Measurements from ENCODE around the gene NRXN3. TPM values are rescaled to one million over a fixed set of nuclear protein-coding genes. Genes with fewer than 3 reads are reported as not detected.
A peak's percentile ranks its signal among the peaks of the same experiment; 100 is the strongest.

The NRXN3 gene
- total RNA-seq, 1 donor from 2014 or later = 5.9 TPM

DNA sequence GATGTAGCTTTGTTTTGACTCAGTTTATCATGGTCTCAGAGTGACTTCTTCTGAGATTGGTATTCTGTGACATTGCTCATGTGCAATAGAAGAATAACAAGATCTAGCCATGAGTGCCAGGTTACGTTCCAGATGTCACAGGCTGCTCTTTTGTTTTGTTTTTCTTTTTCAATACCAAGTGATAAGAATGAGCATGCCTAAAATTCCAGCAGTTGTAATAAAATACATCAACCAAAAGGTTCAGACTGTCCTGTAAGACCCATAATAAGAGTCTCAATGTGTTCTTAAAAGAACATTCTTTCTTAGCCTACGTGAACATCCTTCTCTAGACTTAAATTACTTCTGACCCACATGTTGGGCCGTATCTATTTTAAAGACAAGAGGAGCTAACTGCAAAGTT, 1371.9 kb downstream of the NRXN3 start:
- Histone ChIP-seq H4K20me1 (ENCODE audit: low read depth) (no peaks in the 10 kb centered on the region), H3K9me3 (ENCODE audit: low read depth) (no peaks in the 10 kb centered on the region), H3K79me2 (ENCODE audit: low read depth) (no peaks in the 10 kb centered on the region), H3K36me3 (no peaks in the 10 kb centered on the region), H3K4me2 (no peak overlapping the region), H2AFZ (replicated peaks) (no peak overlapping the region), H3K4me3 (no peak overlapping the region), H3K9ac (no peak overlapping the region), H3K4me1 (peaks cover 12% of the 10 kb centered on the region), H3K27ac (no peak overlapping the region), H3F3A (ENCODE audit: low read depth) (no peaks in the 10 kb centered on the region), H3K27me3 (no peaks in the 10 kb centered on the region)
- no peak overlapping the region for H3K4me3 Mint-ChIP-seq
- no peak overlapping the region for H3K27ac Mint-ChIP-seq
- H3K9me3 Mint-ChIP-seq = peaks cover 1% of the 10 kb centered on the region
- H3K27me3 Mint-ChIP-seq (ENCODE audit: insufficient read depth, low read depth) = no peaks in the 10 kb centered on the region
- TF ChIP-seq EZH2 (IDR thresholded peaks at IDR 0.05) (no peak), EZH2phosphoT487 (IDR thresholded peaks at IDR 0.05) (no peak)
- TF ChIP-seq, protein P1, sequence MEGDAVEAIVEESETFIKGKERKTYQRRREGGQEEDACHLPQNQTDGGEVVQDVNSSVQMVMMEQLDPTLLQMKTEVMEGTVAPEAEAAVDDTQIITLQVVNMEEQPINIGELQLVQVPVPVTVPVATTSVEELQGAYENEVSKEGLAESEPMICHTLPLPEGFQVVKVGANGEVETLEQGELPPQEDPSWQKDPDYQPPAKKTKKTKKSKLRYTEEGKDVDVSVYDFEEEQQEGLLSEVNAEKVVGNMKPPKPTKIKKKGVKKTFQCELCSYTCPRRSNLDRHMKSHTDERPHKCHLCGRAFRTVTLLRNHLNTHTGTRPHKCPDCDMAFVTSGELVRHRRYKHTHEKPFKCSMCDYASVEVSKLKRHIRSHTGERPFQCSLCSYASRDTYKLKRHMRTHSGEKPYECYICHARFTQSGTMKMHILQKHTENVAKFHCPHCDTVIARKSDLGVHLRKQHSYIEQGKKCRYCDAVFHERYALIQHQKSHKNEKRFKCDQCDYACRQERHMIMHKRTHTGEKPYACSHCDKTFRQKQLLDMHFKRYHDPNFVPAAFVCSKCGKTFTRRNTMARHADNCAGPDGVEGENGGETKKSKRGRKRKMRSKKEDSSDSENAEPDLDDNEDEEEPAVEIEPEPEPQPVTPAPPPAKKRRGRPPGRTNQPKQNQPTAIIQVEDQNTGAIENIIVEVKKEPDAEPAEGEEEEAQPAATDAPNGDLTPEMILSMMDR (IDR thresholded peaks at IDR 0.05) = no peak
- no peaks in the 10 kb centered on the region for H3K36me3 Mint-ChIP-seq
- no peaks in the 10 kb centered on the region for H3K4me1 Mint-ChIP-seq
- no peak for DNase-seq (ENCODE audit: low spot score)

DNA sequence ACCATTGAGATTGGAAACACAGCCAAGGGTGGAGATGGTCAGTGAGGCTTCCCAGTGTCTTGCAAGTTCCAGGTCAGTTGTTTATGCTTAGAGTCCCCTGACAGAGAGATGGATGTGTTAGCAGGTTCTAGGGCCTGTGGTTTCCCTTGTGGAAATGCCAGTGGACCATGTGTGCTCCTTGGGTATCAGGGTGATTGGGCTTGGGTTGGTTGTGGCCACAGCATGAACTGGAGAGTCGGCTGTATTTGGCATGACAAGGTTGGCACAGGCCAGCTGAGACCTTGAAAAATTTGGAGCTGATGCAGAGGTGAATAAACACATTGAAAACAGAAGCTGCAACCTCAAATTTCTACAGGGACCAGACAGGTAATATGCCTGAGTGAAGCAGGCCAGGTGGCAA, 1373.2 kb downstream of the NRXN3 start:
- Histone ChIP-seq H3F3A (ENCODE audit: low read depth) (no peaks in the 10 kb centered on the region), H3K4me3 (no peak overlapping the region), H3K79me2 (ENCODE audit: low read depth) (no peaks in the 10 kb centered on the region), H2AFZ (replicated peaks) (no peak overlapping the region), H3K27ac (no peak overlapping the region), H3K9me3 (ENCODE audit: low read depth) (no peaks in the 10 kb centered on the region), H4K20me1 (ENCODE audit: low read depth) (no peaks in the 10 kb centered on the region), H3K4me1 (peaks cover 12% of the 10 kb centered on the region), H3K27me3 (no peaks in the 10 kb centered on the region), H3K4me2 (no peak overlapping the region), H3K9ac (no peak overlapping the region), H3K36me3 (no peaks in the 10 kb centered on the region)
- Mint-ChIP-seq H3K36me3 (no peaks in the 10 kb centered on the region), H3K9me3 (no peaks in the 10 kb centered on the region), H3K27me3 (ENCODE audit: insufficient read depth, low read depth) (no peaks in the 10 kb centered on the region), H3K4me3 (no peak overlapping the region), H3K4me1 (no peaks in the 10 kb centered on the region), H3K27ac (no peak overlapping the region)
- no peak for DNase-seq (ENCODE audit: low spot score)
- no peak for TF ChIP-seq EZH2phosphoT487 (IDR thresholded peaks at IDR 0.05)
- TF ChIP-seq EZH2 (IDR thresholded peaks at IDR 0.05) = no peak
- TF ChIP-seq, protein P1 (IDR thresholded peaks at IDR 0.05) = no peak

DNA sequence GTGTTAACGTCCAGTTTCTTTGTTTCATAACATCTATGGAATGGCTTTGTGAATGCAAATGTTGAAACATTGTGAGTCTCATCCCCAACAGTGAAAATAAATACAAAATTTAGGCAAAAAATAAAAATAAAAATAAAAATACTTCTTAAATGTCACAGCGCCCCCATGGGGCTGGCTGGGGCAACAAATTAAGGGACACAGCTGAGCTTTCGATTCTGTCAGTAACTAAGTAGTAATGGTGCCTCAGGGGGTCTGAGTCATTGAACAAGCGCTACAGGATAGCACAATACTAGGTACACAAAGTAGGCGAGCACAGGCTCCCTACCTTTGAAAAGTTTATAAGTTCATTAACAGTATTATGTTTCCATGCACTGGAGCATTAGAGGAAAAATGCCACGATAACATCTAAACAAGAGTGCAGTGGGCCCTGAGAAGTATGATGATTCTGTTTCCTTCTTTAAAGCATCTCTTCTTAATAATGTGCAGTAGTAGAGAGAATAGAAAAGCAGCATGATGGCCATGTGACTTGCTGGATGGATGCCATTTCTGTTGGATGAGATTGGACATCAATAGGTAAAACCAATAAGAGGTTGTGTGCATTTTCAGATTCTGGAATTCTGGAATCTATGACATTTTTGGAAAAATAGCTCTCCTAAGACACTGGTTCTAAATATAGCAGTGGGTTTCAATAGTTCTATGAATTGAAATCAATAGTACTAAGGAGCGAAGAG, 1374.0 kb downstream of the NRXN3 start:
- H3K9me3 ChIP-seq (ENCODE audit: low read depth) = no peaks in the 10 kb centered on the region
- no peaks in the 10 kb centered on the region for H3K27me3 ChIP-seq
- H3K4me1 ChIP-seq = peaks cover 18% of the 10 kb centered on the region
- H4K20me1 ChIP-seq (ENCODE audit: low read depth) = no peaks in the 10 kb centered on the region
- H3K79me2 ChIP-seq (ENCODE audit: low read depth) = no peaks in the 10 kb centered on the region
- H3K36me3 ChIP-seq = no peaks in the 10 kb centered on the region
- peak; percentile 68 for DNase-seq (ENCODE audit: low spot score)
- no peaks in the 10 kb centered on the region for H3K9me3 Mint-ChIP-seq
- H3K4me1 Mint-ChIP-seq = peaks cover 5% of the 10 kb centered on the region
- no peak overlapping the region for H3K27ac ChIP-seq
- TF ChIP-seq EZH2phosphoT487 (IDR thresholded peaks at IDR 0.05) (no peak), EZH2 (IDR thresholded peaks at IDR 0.05) (no peak)
- TF ChIP-seq, protein P1 (IDR thresholded peaks at IDR 0.05) = peak; percentile 83
- H3K4me3 ChIP-seq = no peak overlapping the region
- no peak overlapping the region for H3K27ac Mint-ChIP-seq
- H3F3A ChIP-seq (ENCODE audit: low read depth) = peaks cover 6% of the 10 kb centered on the region
- no peak overlapping the region for H3K9ac ChIP-seq
- no peak overlapping the region for H3K4me3 Mint-ChIP-seq
- H3K27me3 Mint-ChIP-seq (ENCODE audit: insufficient read depth, low read depth) = no peaks in the 10 kb centered on the region
- no peak overlapping the region for H3K4me2 ChIP-seq
- H2AFZ ChIP-seq (replicated peaks) = no peak overlapping the region
- no peaks in the 10 kb centered on the region for H3K36me3 Mint-ChIP-seq
